22Rv1 (cell line): Measurements from ENCODE around the gene PCDHGB5.

Experiments used
- CTCF ChIP-seq: fragments of 450-650 bp; IDR thresholded peaks from 2 replicates; pipeline ENCODE4 v1.5.1; 2017; ENCODE audit warnings: mild to moderate bottlenecking
- ZFX ChIP-seq: fragments of 450-650 bp; IDR thresholded peaks from 2 replicates; pipeline ENCODE4 v1.6.1; 2017; ENCODE audit warnings: antibody characterized with exemption, borderline replicate concordance

GRCh38 chr5:141398608-141399007 lies 861 bp downstream of the PCDHGB5 start:
- TF ChIP-seq CTCF (no peak), ZFX (no peak)
